ENCODE measurements around the gene CHSY1. TPM values are rescaled to one million over a fixed set of nuclear protein-coding genes. Genes with fewer than 3 reads are reported as not detected.

Gene CHSY1
- total RNA-seq, 6 experiments from 2014 or later, result 4.9 to 12.6 (median 7.2) TPM

DNA sequence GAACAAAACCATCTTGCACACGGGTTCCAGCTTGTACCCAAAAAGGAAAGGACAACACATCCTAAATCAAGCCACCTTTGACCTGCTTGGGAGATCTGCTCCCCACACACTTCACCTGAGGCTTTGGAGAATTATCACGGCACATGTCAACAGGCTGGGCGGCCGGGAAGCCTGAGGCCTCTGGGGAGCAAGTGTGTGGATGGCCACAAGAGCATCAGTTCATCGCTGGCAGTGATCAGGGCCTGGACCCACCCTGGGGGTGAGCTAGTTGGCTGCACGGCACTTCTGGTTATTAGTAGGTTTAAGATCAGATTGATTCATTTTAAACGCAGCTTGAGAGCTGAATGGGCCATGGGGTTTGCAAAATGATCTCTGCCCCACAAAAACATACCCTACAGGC lies 108.5 kb downstream of the CHSY1 start:
- no peaks in the 10 kb centered on the region for H3K4me1 ChIP-seq
- DNase-seq (no peak), ATAC-seq (no peak)
- no peaks in the 10 kb centered on the region for H3K27me3 ChIP-seq
- H3K36me3 ChIP-seq, result no peaks in the 10 kb centered on the region
- TF ChIP-seq, protein P1, sequence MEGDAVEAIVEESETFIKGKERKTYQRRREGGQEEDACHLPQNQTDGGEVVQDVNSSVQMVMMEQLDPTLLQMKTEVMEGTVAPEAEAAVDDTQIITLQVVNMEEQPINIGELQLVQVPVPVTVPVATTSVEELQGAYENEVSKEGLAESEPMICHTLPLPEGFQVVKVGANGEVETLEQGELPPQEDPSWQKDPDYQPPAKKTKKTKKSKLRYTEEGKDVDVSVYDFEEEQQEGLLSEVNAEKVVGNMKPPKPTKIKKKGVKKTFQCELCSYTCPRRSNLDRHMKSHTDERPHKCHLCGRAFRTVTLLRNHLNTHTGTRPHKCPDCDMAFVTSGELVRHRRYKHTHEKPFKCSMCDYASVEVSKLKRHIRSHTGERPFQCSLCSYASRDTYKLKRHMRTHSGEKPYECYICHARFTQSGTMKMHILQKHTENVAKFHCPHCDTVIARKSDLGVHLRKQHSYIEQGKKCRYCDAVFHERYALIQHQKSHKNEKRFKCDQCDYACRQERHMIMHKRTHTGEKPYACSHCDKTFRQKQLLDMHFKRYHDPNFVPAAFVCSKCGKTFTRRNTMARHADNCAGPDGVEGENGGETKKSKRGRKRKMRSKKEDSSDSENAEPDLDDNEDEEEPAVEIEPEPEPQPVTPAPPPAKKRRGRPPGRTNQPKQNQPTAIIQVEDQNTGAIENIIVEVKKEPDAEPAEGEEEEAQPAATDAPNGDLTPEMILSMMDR (IDR thresholded peaks at IDR 0.05), result no peak
- TF ChIP-seq POLR2A (IDR thresholded peaks at IDR 0.05), result no peak
- H3K27ac ChIP-seq, result no peak overlapping the region
- intact Hi-C loops (cut with DNase I), result no loop called here
- H3K9me3 ChIP-seq, result no peaks in the 10 kb centered on the region
- 50% methylated on average over 1 of the region's 7 CpGs for WGBS (ENCODE audit: insufficient coverage, low coverage, low lambda C conversion rate, missing lambda C conversion rate)
- H3K4me3 ChIP-seq, result no peak overlapping the region

DNA sequence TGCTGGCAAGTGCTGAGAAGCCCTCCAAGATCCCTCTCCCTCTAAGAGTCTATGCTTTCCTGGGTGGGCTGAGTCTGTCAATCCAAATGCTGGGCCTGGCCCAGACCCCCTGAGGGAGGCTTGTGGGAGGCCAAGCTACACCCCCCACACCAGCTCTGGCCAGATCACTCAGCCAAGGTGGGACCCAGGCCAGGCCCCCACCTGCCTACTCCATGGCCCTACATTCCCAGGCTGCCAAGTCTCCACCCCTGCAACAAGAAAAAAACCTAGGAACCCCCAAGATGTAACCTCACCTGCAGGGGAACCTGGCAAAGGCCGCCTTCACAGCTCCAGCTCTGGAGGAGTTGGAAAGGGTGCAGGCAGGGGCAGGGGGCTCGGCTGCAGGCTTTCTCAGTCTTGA lies 109.1 kb downstream of the CHSY1 start:
- Histone ChIP-seq H3K4me1 (no peaks in the 10 kb centered on the region), H3K27me3 (no peaks in the 10 kb centered on the region), H3K9me3 (no peaks in the 10 kb centered on the region), H3K4me3 (no peak overlapping the region), H3K27ac (no peak overlapping the region), H3K36me3 (no peaks in the 10 kb centered on the region)
- intact Hi-C loops (cut with DNase I), result no loop called here
- WGBS (ENCODE audit: insufficient coverage, low coverage, low lambda C conversion rate, missing lambda C conversion rate), result no CpG with 5 or more reads among the region's 2 CpGs
- ATAC-seq (no peak), DNase-seq (no peak)
- TF ChIP-seq, protein P1 (IDR thresholded peaks at IDR 0.05), result no peak
- no peak for TF ChIP-seq POLR2A (IDR thresholded peaks at IDR 0.05)

DNA sequence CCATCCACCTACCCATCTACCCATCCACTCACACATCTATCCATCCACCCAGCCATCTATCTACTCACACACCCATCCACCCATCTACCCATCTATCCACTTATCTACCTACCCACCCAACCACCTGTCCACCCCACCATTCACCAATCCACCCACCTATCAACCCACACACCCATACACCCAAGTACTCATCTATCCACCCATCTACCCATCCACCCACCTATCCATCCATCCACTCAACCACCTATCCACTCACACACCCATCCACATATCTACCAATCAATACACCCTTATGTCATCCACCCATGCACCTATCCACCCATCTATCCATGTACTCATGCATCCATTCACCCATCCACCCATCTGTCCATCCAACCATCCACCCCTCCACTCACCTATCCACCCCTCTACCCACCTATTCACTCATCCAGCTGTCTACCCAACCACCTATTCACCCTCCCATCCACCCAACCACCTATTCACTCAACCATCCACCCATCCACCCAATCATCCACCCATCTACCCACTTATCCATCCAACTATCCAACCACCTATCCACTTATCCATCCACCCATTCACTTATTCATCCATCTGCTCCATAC lies 109.8 kb downstream of the CHSY1 start:
- TF ChIP-seq, protein P1 (IDR thresholded peaks at IDR 0.05), result no peak
- TF ChIP-seq POLR2A (IDR thresholded peaks at IDR 0.05), result no peak
- no peaks in the 10 kb centered on the region for H3K36me3 ChIP-seq
- intact Hi-C loops (cut with DNase I), result no loop called here
- no peaks in the 10 kb centered on the region for H3K9me3 ChIP-seq
- no peaks in the 10 kb centered on the region for H3K4me1 ChIP-seq
- ATAC-seq (no peak), DNase-seq (no peak)
- H3K27ac ChIP-seq, result no peak overlapping the region
- no peak overlapping the region for H3K4me3 ChIP-seq
- H3K27me3 ChIP-seq, result no peaks in the 10 kb centered on the region

DNA sequence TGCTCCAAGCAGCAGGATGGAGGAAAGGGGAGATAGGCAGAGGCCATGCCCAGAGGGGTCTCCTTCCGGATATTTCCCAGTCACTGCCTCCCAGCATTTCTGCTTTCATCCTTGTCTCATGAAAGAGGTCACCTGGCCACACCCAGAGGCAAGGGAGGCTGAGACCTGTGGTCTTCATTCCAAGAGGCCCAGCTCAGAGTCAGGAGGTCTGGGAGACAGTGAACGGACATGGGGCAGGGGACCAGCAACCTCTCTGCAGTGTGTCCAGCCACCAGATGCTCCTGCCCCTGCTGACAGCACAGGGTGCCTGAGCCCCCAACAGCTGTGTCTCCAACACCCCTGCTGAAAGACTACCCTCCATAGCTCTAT lies 111.2 kb downstream of the CHSY1 start:
- intact Hi-C loops (cut with DNase I), result no loop called here

More for the DNA sequence above, 111.2 kb downstream of the CHSY1 start:
- H3K9me3 ChIP-seq, result no peaks in the 10 kb centered on the region
- WGBS (ENCODE audit: insufficient coverage, low coverage, low lambda C conversion rate, missing lambda C conversion rate), result 67% methylated on average over 1 of the region's 2 CpGs
- H3K36me3 ChIP-seq, result no peaks in the 10 kb centered on the region
- ATAC-seq (no peak), DNase-seq (no peak)
- H3K27ac ChIP-seq, result no peak overlapping the region
- H3K4me1 ChIP-seq, result no peaks in the 10 kb centered on the region
- TF ChIP-seq, protein P1 (IDR thresholded peaks at IDR 0.05), result no peak
- no peak for TF ChIP-seq POLR2A (IDR thresholded peaks at IDR 0.05)
- H3K27me3 ChIP-seq, result no peaks in the 10 kb centered on the region
- no peak overlapping the region for H3K4me3 ChIP-seq

Data from right lobe of liver (tissue), 6 donors.